Tibial nerve (tissue), 4 donors: ENCODE measurements around the gene TTC33. TPM values are rescaled to one million over a fixed set of nuclear protein-coding genes. Genes with fewer than 3 reads are reported as not detected.

Experiments
- DNase-seq, 2 donors: peaks; one replicate each; pipeline ENCODE4 v3.0.0-alpha.2; 2019; ENCODE audit warnings: low spot score in 2 of 2
- H3K27ac ChIP-seq, 4 donors: fragments of 200-600 bp; sonication (generic) in 3 of 4; one replicate each; pipeline ENCODE4 v1.5.1; 2017 to 2019; ENCODE audit warnings: mild to moderate bottlenecking in 1 of 4
- H3K27me3 ChIP-seq, 2 donors: fragments of 200-600 bp; sonication (generic) in 1 of 2; one replicate each; pipeline versions ENCODE4 v1.5.1 to v1.6.0; 2017 to 2019
- H3K36me3 ChIP-seq, 3 donors: fragments of 200-600 bp; sonication (generic); one replicate each; pipeline ENCODE4 v1.5.1; 2018 to 2019
- H3K4me1 ChIP-seq, 4 donors: fragments of 200-600 bp; sonication (generic) in 3 of 4; one replicate each; pipeline ENCODE4 v1.5.1; 2017 to 2019
- H3K4me3 ChIP-seq, 4 donors: fragments of 200-600 bp; sonication (generic) in 3 of 4; one replicate each; pipeline ENCODE4 v1.5.1; 2017 to 2019; ENCODE audit warnings: mild to moderate bottlenecking in 1 of 4, moderate library complexity in 1 of 4
- H3K9me3 ChIP-seq, 4 donors: fragments of 200-600 bp; sonication (generic) in 3 of 4; one replicate each; pipeline ENCODE4 v1.5.1; 2017 to 2019
- CTCF ChIP-seq, 5 experiments: fragments of 200-600 bp in 3 of 5; fragments of 450-650 bp in 2 of 5; sonication (generic) in 3 of 5; IDR thresholded peaks; one replicate each; pipeline ENCODE4 v1.5.1; 2016 to 2019; ENCODE audit warnings: antibody characterized with exemption in 5 of 5, mild to moderate bottlenecking in 3 of 5, moderate library complexity in 2 of 5
- EP300 ChIP-seq, 2 donors: sonication (generic); formaldehyde crosslinking; IDR thresholded peaks; one replicate each; pipeline ENCODE4 v1.6.1; 2017; ENCODE audit warnings: antibody characterized with exemption in 2 of 2, mild to moderate bottlenecking in 1 of 2
- POLR2A ChIP-seq, 2 donors: fragments of 450-650 bp; IDR thresholded peaks; one replicate each; pipeline ENCODE4 v1.6.1; 2017; ENCODE audit warnings: antibody characterized with exemption in 2 of 2, mild to moderate bottlenecking in 2 of 2, moderate library complexity in 2 of 2
- WGBS, 2 donors: methylation state at CpG; one replicate each; pipeline ENCODE4 v1.1.5; 2018; 5-methylcytosine and 5-hydroxymethylcytosine counted together
- total RNA-seq, 4 donors: library from RNA; depleted of rRNA; stranded (reverse); fragments of >200 nt; gene quantifications; one replicate each; pipeline ENCODE4 v1.1.0, GENCODE V29; 2016

TTC33 gene
- total RNA-seq, 4 donors from 2014 or later, result 11.4 to 27.1 (median 19.9) TPM

- Histone ChIP-seq H3K36me3 (no peaks in the 10 kb centered on the region), H3K27ac (no peak overlapping the region), H3K9me3 (no peaks in the 10 kb centered on the region), H3K4me1 (peaks cover 0 to 5% (median 1%) of the 10 kb centered on the region in 4 donors), H3K27me3 (no peaks in the 10 kb centered on the region), H3K4me3 (no peak overlapping the region)
- no peak for DNase-seq
- no peak for TF ChIP-seq EP300 (IDR thresholded peaks at IDR 0.05)
- no peak for TF ChIP-seq CTCF (IDR thresholded peaks at IDR 0.05)
- no peak for TF ChIP-seq POLR2A (IDR thresholded peaks at IDR 0.05)
- 37 to 58% methylated on average over 3 of the region's 3 CpGs for WGBS, 2 donors
Observed at GRCh38 chr5:40495237-40495635, 260.5 kb downstream of the TTC33 start.

- 68 to 87% methylated on average over 4 of the region's 4 CpGs for WGBS, 2 donors
- H3K27ac ChIP-seq, result no peak overlapping the region
- H3K9me3 ChIP-seq, result no peaks in the 10 kb centered on the region
- H3K4me1 ChIP-seq, result peaks cover 0 to 5% (median 1%) of the 10 kb centered on the region in 4 donors
- no peak overlapping the region for H3K4me3 ChIP-seq
- no peak for DNase-seq
- TF ChIP-seq CTCF (IDR thresholded peaks at IDR 0.05) (no peak), POLR2A (IDR thresholded peaks at IDR 0.05) (no peak), EP300 (IDR thresholded peaks at IDR 0.05) (no peak)
- no peaks in the 10 kb centered on the region for H3K27me3 ChIP-seq
- no peaks in the 10 kb centered on the region for H3K36me3 ChIP-seq
Observed at GRCh38 chr5:40494631-40495236, 261.0 kb downstream of the TTC33 start.

DNA sequence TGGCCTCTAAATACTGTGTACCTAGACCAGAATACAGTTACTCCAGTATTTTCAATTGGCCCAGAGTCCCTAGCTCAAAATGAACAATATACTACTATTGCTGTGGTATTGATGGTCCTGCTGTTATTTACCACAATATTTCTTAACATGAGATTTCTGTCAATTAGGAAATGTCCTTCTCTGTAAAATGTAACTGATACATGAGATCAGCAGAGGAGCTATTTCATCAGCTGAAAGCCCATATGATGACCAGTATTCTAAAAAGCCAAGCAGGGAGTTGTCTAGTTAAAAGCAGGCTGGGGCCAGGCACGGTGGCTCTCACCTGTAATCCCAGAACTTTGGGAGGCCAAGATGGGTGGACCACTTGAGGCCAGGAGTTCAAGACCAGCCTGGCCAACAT lies 263.7 kb downstream of the TTC33 start:
- H3K4me1 ChIP-seq, result peaks cover 0 to 5% (median 1%) of the 10 kb centered on the region in 4 donors
- H3K27me3 ChIP-seq, result no peaks in the 10 kb centered on the region
- no peaks in the 10 kb centered on the region for H3K9me3 ChIP-seq
- no peak overlapping the region for H3K27ac ChIP-seq
- TF ChIP-seq POLR2A (IDR thresholded peaks at IDR 0.05), result no peak
- no peak for TF ChIP-seq EP300 (IDR thresholded peaks at IDR 0.05)
- TF ChIP-seq CTCF (IDR thresholded peaks at IDR 0.05), result no peak
- WGBS, 2 donors, result 90 to 100% methylated on average over 1 of the region's 1 CpG
- no peak overlapping the region for H3K4me3 ChIP-seq
- H3K36me3 ChIP-seq, result no peaks in the 10 kb centered on the region
- no peak for DNase-seq

DNA sequence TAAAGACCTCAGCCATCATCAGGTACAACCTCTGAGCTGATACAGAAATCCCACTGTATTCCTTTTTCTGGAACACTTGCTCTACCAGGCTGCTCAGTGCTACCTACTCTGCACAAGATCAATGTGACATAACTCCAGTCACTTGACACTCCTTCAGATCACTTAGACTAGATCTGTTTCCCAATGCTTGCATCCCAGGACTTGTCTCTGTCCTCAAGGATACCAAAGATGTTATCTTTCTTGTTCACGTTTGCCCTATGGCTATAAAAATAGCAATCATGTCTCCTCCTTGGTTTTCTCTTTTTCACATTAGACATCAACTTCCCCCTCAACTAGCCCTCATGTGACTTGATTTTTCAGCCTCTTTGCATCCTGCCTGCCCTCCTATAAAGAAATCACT lies 264.1 kb downstream of the TTC33 start:
- TF ChIP-seq CTCF (IDR thresholded peaks at IDR 0.05) (no peak), POLR2A (IDR thresholded peaks at IDR 0.05) (no peak), EP300 (IDR thresholded peaks at IDR 0.05) (no peak)
- H3K36me3 ChIP-seq, result no peaks in the 10 kb centered on the region
- no peaks in the 10 kb centered on the region for H3K9me3 ChIP-seq
- WGBS, 2 donors, result 67 to 73% methylated on average over 1 of the region's 1 CpG
- H3K4me1 ChIP-seq, result peaks cover 0 to 5% (median 1%) of the 10 kb centered on the region in 4 donors
- H3K27ac ChIP-seq, result no peak overlapping the region
- H3K4me3 ChIP-seq, result no peak overlapping the region
- no peaks in the 10 kb centered on the region for H3K27me3 ChIP-seq
- no peak for DNase-seq

DNA sequence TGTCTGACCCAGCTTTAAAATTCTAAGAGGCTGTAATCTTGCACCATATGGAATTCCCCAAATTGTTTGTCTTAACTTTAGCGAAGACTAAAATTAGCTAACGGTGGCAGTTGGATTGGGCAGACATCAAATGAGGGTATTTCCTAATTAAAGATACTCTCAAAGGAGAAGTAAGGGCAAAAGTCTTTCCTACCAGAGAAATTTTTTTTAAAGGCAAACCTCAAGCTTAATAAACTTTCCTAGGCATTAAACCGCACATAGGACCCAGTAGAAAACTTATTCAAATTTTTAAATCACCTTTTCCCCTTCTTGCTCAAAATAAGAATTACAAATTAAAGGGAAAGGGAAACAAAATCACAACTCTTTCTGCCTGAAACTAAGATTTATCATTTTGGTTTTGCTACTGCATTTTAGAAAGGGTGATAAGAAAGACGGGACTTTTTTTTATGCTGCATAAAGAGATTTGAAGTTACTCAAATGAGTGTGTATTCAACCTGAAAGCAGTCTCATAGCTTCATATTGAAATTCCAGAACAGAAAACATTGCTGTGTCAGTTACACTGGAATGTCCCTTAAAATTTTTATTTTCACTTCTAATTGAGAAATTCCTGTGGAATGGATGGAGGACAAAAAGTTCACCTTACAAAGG lies 265.2 kb downstream of the TTC33 start:
- Histone ChIP-seq H3K4me3 (no peak overlapping the region), H3K27me3 (no peaks in the 10 kb centered on the region), H3K9me3 (no peaks in the 10 kb centered on the region), H3K4me1 (peaks cover 0 to 5% (median under 1%) of the 10 kb centered on the region in 4 donors), H3K36me3 (no peaks in the 10 kb centered on the region), H3K27ac (no peak overlapping the region)
- DNase-seq, result no peak
- WGBS, 2 donors, result 63 to 65% methylated on average over 4 of the region's 4 CpGs
- TF ChIP-seq EP300 (IDR thresholded peaks at IDR 0.05) (no peak), CTCF (IDR thresholded peaks at IDR 0.05) (no peak), POLR2A (IDR thresholded peaks at IDR 0.05) (no peak)
